Thoracic aorta (tissue), 2 donors: ENCODE results near the gene PIK3AP1. TPM values are rescaled to one million over a fixed set of nuclear protein-coding genes. Genes with fewer than 3 reads are reported as not detected.

Source experiments
- ATAC-seq: fragments of 150-250 bp; one replicate; pipeline ENCODE4 v1.8.0; 2017; ENCODE audit warnings: low read depth; ENCODE audit not compliant: insufficient number of reproducible peaks, low FRiP score
- DNase-seq: peaks from one replicate; pipeline ENCODE4 v3.0.0-alpha.2; 2020; ENCODE audit warnings: low spot score
- H3K27ac ChIP-seq, 2 donors: fragments of 200-600 bp; sonication (generic); 1 replicate in 1 of 2; 2 replicates in 1 of 2; pipeline ENCODE4 v1.5.1; 2016; ENCODE audit warnings: mild to moderate bottlenecking in 2 of 2, moderate library complexity in 2 of 2
- H3K27me3 ChIP-seq: fragments of 200-600 bp; sonication (generic); replicated peaks from 2 replicates; pipeline ENCODE4 v1.6.0; 2016; ENCODE audit warnings: mild to moderate bottlenecking; ENCODE audit not compliant: insufficient read depth
- H3K36me3 ChIP-seq: fragments of 200-600 bp; sonication (generic); one replicate; pipeline ENCODE4 v1.5.1; 2016
- H3K4me1 ChIP-seq, 2 donors: fragments of 200-600 bp; sonication (generic); 1 replicate in 1 of 2; 2 replicates in 1 of 2; pipeline versions ENCODE4 v1.5.1 to v1.6.0; 2016; ENCODE audit warnings: low read depth in 2 of 2, mild to moderate bottlenecking in 1 of 2; ENCODE audit not compliant: control insufficient read depth in 1 of 2
- H3K4me3 ChIP-seq: fragments of 200-600 bp; sonication (generic); 2 replicates; pipeline ENCODE4 v1.5.1; 2016; ENCODE audit warnings: mild to moderate bottlenecking
- H3K9me3 ChIP-seq: fragments of 200-600 bp; sonication (generic); 2 replicates; pipeline ENCODE4 v1.5.1; 2016
- total RNA-seq, 2 donors: library from RNA; depleted of rRNA; stranded (reverse); fragments of >200 nt; gene quantifications; one replicate each; pipeline versions ENCODE4 v1.1.0 to v1.2.3, GENCODE V29; 2016
- TF ChIP-seq, protein P1 (sequence below): fragments of 200-600 bp; sonication (generic); IDR thresholded peaks from one replicate; pipeline ENCODE4 v1.5.1; 2019; ENCODE audit warnings: antibody characterized with exemption

The PIK3AP1 gene
- total RNA-seq, 2 donors from 2014 or later: 20.2 to 23.6 TPM

DNA sequence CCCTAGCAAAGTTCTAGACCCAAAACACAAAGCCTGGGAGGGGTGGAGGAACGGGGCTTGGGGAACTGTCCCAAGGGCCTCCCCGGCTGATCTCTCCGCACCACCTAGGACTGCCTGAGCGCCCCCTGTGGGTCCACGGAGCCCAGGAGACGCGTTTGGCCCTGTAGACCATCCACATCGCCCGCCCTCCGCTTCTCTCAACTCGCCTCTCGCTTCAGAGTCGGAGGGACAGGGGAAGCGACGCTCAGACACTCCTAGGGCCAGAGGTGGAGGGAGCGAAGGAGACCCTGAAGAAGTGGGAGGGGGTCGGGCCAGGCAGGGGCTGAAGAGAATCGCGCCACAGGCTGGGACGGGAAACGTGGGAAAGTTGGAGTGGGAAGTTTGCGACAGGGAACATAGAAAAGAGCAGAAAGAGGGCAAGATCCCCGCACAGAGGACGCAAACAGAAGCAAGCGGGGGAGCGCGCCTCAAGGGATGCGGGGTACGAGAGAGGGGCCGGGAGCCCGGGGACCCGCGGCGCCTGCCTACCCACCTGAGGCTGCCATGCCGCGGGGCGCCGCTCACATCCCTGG lies 378 bp downstream of the PIK3AP1 start:
- H3K27me3 ChIP-seq: no peaks in the 10 kb centered on the region
- H3K9me3 ChIP-seq: no peaks in the 10 kb centered on the region
- TF ChIP-seq, protein P1, sequence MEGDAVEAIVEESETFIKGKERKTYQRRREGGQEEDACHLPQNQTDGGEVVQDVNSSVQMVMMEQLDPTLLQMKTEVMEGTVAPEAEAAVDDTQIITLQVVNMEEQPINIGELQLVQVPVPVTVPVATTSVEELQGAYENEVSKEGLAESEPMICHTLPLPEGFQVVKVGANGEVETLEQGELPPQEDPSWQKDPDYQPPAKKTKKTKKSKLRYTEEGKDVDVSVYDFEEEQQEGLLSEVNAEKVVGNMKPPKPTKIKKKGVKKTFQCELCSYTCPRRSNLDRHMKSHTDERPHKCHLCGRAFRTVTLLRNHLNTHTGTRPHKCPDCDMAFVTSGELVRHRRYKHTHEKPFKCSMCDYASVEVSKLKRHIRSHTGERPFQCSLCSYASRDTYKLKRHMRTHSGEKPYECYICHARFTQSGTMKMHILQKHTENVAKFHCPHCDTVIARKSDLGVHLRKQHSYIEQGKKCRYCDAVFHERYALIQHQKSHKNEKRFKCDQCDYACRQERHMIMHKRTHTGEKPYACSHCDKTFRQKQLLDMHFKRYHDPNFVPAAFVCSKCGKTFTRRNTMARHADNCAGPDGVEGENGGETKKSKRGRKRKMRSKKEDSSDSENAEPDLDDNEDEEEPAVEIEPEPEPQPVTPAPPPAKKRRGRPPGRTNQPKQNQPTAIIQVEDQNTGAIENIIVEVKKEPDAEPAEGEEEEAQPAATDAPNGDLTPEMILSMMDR: no peak
- no peak for ATAC-seq
- DNase-seq: no peak
- peaks cover 4 to 14% of the 10 kb centered on the region in 2 donors for H3K4me1 ChIP-seq
- no peak overlapping the region for H3K27ac ChIP-seq
- H3K36me3 ChIP-seq: no peaks in the 10 kb centered on the region
- H3K4me3 ChIP-seq: peak overlapping the region; percentile 87

DNA sequence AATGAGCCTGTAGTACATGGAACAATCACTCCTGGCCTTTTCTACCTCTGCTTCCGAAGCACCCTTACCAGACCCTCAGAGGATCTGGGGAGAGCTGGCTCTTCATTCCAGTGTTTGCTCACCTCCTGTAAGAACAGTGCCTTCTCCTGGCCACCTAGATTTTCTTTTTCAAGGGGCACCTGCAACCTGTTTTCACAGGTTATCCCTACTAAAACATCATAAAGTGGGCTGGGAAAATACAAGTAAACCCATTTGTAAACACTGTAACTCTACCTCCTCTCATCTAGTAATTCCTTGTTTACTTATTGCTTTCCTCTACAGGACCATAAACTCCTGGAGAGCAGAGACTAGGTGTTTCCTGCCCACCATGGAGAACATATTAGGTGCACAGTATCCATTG lies 1.1 kb downstream of the PIK3AP1 start:
- TF ChIP-seq, protein P1: no peak
- Histone ChIP-seq H3K27me3 (no peaks in the 10 kb centered on the region), H3K4me3 (peak overlapping the region; percentile 87), H3K9me3 (no peaks in the 10 kb centered on the region), H3K4me1 (peaks cover 4 to 14% of the 10 kb centered on the region in 2 donors), H3K36me3 (no peaks in the 10 kb centered on the region), H3K27ac (peak overlapping the region in 1 of 2 donors; percentile 11)
- DNase-seq: no peak
- ATAC-seq: no peak

DNA sequence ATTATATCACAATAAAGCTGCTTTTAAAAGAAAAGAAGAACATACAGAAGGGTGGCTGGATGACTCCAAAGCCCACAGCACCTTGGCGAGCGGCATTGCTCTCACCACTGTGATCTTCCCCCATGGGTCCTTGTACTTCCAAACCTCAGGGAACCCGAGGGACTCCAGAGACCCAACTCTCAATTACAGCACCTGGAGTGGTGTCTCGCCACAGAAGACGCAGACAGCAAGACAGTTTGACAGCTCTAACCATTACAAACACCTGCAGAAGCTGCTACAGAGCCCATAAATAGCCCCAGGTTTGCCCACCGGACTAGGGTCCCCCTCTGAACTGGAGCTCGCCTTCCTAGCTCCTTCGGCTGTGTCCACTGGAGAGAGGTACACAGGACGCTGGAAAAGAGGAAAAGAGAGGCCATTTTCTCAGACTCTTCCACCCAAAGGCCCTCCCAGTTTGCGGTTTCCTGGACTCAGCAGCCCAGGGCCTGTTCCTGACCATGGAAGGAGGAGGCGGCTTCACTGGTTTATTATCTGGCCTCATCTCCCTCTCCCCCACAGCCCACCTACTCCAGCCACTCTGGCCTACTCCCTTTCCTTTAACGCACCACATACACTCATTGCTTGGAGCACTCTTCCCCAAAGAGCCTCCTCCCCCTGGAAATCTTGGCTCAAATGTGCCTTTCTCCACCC lies 1.9 kb downstream of the PIK3AP1 start:
- DNase-seq (no peak), ATAC-seq (no peak)
- Histone ChIP-seq H3K4me1 (peaks cover 4 to 14% of the 10 kb centered on the region in 2 donors), H3K9me3 (no peaks in the 10 kb centered on the region), H3K27ac (peak overlapping the region in 1 of 2 donors; percentile 11), H3K27me3 (no peaks in the 10 kb centered on the region), H3K36me3 (no peaks in the 10 kb centered on the region), H3K4me3 (peak overlapping the region; percentile 87)
- TF ChIP-seq, protein P1: no peak

DNA sequence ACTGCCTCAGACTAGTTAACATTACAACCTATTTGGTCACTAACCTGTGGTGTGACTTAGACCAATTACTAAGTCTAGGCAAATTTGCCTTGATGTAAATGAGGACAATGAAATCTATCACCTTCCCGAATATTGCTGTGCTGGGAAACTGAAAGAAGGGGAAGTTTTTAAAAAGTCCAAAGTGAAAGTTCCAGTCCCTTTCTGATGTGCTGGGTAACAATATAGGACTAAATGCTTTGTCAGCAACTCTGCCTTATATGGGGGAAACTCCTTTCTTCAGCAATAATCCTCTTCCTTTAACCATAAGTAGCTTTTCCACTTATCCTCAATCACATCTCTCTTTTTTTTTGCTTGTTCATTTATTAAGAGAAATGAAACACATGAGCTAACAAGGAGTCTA lies 3.9 kb downstream of the PIK3AP1 start:
- Histone ChIP-seq H3K4me3 (no peak overlapping the region), H3K9me3 (no peaks in the 10 kb centered on the region), H3K4me1 (peaks cover 4 to 14% of the 10 kb centered on the region in 2 donors), H3K36me3 (no peaks in the 10 kb centered on the region), H3K27me3 (no peaks in the 10 kb centered on the region), H3K27ac (no peak overlapping the region)
- DNase-seq (no peak), ATAC-seq (no peak)
- TF ChIP-seq, protein P1: no peak

DNA sequence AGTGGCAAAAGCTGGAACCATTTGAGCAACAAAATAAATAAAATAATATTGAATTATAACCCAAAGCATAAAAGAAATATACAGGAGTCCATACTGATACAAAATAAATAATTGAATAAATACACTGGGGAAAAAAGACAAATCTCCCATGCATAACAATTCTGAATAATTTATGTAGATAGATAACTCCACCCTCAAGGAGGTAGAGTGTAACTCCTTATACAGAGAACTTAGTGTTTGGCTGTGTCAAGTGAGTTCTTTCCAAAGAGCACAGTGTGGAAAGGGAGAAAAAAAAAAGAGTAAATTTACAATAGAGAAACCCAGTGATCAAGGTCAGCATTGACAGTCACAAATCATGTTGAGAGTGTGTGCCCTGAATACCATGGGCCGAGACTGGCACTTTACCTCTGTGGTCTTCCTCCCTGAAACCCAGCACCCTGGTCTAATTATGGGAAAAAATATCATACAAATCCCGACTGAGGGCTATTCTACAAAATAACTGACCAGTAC lies 5.5 kb downstream of the PIK3AP1 start:
- no peaks in the 10 kb centered on the region for H3K9me3 ChIP-seq
- TF ChIP-seq, protein P1: no peak
- H3K4me1 ChIP-seq: peaks cover 0 to 2% of the 10 kb centered on the region in 2 donors
- no peak for ATAC-seq
- H3K27ac ChIP-seq: no peak overlapping the region
- no peak for DNase-seq
- H3K36me3 ChIP-seq: no peaks in the 10 kb centered on the region
- no peak overlapping the region for H3K4me3 ChIP-seq
- H3K27me3 ChIP-seq: no peaks in the 10 kb centered on the region
